NOMO-1 (cell line): Measurements from ENCODE around the gene NDRG2.
"Not testable (repeated sequence)": the region's sequence is repeated elsewhere in the genome, so short reads cannot be mapped to it uniquely, and the experiment has no call there.

Experiments
- DNase-seq, 2 experiments: peaks; one replicate each; lab custom pipeline; 2025; ENCODE audit not compliant: unreplicated experiment in 2 of 2; lab: John Stamatoyannopoulos, UW

The NDRG2 gene

DNA sequence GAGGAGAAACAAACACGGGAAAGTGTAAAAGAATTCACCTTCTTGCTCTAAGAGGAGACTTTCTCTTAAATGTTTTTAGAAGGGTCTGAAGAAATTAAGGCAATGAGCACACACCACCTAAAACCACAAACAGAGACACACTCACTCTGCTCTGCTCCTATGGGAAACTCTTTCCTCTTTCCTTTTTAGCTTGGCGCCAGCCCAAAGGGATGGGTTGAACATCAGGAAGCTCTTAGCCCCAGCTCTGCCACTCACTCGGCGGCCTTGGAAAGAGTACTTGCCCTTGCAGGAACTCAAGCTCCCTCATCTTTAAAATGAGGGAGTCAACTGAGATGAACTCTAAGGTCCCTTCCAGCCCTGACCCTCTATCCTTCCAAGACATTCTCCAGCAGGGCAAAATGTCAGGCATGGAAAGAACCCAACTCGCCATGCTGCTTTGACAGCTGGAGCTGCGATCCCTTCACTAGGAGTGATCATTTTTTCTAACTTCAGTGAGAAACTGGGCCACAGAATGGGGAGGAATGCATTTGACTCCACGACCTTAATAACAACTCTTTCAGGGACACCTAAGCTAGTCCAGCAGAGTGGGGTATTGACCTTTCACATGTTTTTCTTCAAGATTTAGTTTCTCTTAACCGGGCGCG, 31.8 kb upstream of the NDRG2 start:
- no peak for DNase-seq

DNA sequence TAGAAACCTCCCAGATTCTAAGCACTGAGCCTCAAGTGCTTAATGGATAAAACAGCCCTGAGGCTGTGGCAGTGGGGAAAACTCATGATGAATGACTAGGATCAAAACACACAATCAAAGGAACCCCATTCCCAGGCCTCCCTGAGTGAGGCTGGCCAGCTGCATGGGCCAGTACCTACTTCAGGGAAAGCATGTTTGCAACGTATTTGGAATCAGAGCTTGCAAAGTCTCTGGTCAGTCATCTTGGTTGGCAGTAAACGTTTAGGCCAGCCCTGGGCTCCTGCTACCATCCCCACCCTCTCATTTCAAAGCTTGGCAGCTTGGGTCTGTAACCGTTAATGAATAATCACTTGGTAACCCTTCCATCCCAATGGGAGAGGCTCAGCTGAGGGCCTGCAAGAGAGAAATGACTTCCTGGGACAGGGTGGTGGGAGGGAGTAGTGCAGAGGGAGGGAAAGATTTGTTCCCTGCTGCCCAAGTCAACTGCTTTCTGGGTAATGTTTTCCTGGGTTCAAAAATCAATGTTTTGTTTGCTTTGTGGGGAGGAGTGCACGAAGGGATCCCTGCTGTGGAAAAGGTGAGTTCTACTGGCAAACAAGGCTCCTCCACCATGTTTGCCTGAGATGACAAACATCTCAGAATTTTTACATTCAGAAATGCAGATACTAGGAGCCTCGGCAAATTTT, 30.7 kb upstream of the NDRG2 start:
- no peak for DNase-seq

DNA sequence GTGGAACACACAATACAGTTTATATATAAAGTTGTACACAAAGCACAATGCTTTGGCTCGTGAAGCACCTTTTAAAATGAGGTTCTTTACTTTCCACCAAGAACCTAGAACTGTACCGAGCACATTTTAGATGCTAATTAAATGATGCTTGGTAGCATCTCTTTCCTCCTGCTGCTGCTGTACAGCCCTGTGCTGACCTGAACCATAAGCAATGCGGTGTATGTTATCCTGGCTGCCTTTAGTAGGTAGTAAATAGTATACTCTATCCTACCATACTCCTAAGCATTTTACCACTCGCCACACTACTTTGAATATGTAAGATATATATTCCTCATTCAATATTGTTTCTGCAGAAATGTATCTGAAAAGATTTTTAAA, 29.9 kb upstream of the NDRG2 start:
- DNase-seq = no peak

DNA sequence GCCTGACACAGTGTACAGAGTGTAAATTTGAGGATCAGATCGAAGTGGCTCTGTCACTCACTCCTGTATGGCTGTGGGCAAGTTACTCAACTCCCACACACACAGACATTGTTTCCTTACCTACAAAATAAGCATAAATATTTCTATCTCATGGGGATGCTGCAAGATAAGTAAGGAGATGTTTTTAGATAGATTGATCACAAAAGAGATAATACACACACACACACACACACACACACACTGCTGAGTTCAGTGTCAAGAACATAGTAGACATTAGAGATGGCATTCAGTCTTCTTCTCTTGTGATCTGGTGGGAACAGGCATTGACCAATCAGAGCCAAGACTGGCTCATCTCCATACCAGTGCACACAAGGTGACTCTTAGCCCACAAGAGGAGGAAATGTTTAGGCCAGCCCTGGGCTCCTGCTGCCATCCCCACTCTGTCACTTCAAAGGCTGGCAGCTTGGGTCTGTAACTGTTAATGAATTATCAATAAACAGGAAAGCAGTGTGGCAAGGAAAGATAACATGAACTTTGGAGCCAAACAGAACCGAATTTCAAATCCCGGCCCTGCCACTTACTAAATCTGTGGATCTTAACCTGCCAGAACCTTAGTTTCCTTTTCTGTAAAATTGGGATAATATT, 29.4 kb upstream of the NDRG2 start:
- no peak for DNase-seq

DNA sequence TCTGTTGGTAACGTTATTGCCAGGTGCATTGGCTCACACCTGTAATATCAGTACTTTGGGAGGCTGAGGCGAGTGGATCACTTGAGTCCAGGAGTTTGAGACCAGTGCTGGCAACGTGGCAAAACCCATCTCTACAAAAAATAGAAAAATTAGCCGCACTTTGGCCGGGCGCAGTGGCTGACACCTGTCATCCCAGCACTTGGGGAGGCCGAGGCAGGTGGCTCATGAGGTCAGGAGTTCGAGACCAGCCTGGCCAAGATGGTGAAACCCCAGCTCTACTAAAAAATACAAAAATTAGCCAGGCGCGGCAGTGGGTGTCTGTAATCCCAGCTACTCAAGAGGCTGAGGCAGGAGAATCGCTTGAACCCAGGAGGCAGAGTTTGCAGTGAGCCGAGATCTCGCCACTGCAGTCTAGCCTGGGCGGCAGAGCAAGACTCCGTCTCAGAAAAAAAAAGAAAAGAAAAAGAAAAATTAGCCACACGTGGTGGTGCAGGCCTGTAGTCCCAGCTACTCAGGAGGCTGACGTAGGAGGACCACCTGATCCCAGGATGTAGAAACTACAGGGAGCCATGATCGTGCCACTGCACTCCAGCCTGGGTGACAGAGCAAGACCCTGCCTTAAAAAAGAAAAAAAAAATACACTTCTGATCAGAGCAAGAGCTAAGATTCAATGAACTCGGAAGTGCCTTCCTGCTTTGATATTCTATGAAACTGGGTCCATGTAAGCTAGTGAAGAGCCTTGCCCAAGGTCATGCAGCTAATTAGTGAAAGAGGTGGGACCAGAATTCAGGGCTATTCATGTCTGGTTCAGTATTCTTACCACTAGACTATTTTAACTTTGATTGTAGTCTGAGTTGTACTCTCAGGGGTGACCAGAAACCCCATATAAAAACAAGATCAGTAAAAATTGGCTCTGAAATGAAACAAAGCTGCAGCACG, 28.6 kb upstream of the NDRG2 start:
- DNase-seq = no peak

DNA sequence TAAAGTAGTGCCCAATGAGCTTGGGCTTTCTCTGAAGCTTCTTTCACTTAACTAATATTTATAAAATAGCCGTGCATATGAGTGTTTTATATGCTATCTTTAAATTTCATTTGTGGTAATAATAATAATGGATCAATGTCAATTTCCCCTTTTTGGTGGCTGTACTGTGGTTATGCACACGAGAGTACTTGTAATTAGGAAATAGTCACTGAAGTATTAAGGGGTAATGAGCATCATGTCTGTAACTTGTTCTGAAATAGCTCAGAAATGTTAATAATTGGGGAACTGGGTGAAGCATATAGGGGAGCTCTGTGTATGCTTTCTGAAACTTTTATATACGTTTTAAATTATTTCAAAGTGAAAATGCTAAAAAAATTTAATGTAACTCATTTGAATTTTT, 25.7 kb upstream of the NDRG2 start:
- DNase-seq = peak in 1 of 2 experiments; percentile 4

DNA sequence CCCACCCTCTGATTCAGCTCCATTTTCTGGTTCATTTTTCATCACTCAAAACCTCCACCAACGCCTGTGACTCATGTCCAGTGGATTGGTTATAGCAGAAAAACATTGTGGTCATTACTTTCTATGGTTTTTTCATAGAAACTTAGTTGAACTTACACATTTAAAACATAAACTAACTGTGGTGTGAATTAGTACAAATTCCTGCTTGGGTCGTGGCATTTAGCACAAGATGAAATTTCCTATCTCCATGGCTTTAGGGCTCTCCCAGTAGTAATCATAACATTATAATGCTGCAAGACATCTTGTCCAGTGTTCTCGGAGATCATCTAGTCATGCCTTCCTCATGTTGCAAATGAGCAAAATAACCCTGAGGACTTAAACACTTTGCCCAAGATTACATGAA, 24.4 kb upstream of the NDRG2 start:
- no peak for DNase-seq

DNA sequence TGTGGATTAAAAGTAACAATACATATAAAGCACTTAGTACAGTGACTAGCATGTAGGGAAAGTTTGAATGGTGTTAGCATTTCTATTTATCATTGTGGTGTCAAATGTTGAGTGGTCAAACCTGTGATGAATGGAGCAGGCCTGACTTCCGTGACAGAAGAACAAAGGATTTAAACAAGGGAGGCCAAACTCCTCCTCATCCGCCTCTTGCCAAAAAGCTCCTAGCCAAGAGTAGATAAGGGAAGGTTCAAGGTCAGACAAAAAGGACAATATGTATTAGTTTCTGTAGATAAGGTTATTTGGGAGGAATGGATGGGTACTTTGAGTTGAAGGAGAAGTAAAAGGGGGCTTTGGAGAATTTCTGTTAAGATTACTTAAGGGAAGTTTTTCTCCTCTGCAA, 23.8 kb upstream of the NDRG2 start:
- no peak for DNase-seq

DNA sequence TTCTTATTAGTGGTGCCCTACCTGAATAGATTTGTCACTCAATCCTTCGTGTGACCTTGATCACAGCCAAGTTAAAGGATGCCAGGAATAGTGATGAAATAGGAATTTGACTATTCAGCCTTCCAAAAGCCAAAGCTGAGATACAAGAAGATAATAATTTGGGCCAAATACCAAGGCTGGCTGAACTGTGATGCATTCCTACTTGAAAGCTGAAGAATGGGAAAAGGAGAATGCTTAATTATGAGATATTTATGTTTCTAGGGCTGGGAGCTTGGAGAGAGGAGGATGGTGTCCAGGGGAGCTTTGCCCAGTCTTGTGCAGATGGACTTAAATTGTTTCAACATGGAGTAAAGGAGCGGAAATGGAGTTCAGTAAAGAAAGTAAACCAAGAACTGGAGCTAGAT, 22.5 kb upstream of the NDRG2 start:
- DNase-seq = no peak

DNA sequence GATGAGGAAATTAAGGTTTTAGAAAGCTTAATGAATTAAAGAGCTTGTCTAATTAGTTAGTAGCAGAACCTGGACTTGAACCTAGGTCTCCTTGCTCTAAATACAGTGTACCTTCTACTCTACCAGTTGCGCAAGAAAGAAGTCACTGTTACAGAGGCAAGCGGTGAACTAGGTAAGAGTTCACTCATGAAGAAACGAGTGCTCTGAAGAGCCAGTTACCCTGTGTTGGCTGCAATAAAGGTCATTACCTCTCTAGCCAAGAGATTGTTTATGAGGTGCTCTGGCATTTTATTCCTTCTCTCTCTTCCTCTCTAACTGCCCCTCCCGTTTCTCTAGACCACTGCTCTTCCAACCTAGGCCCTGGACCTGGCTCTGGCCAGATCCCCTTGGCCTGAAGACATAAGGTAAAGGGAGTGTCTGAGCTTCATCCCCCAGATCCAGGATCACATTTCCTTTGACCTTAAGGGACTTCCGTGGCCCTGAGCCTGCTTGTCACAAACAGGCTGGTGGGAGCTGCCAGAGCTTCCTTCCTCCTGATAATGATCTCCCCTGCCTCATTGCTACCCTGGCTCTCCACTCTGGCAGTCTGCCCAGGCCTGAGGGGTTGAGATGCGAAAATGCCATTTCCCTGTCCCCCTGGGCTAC, 19.2 kb upstream of the NDRG2 start:
- DNase-seq = no peak

DNA sequence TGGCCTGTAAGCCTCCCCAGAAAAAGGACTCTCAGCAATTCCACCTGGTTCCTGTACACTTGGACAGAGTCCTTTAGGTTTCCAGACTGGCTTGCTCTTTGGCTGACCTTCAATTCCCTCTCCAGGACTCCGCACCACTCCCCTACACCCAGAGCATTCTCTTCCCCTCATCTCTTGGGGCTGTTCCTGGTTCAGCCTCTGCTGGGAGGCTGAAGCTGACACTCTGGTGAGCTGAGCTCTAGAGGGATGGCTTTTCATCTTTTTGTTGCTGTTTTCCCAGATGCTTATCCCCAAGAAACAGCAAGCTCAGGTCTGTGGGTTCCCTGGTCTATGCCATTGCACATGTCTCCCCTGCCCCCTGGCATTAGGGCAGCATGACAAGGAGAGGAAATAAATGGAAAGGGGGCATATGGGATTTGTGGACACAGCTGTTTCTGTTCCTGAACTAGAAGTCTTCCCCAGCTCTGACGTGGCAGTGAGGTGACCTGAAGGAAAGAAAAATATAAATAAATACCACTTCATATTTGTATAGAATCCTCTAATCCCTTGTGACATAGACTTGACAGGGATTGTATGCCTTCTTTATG, 18.6 kb upstream of the NDRG2 start:
- DNase-seq = no peak

DNA sequence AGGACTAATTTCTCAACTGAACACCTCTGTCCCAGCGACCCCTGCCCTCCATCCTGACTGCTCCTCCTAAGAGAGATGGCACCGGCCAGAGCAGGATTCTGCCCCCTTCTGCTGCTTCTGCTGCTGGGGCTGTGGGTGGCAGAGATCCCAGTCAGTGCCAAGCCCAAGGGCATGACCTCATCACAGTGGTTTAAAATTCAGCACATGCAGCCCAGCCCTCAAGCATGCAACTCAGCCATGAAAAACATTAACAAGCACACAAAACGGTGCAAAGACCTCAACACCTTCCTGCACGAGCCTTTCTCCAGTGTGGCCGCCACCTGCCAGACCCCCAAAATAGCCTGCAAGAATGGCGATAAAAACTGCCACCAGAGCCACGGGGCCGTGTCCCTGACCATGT, 18.1 kb upstream of the NDRG2 start:
- no peak for DNase-seq

DNA sequence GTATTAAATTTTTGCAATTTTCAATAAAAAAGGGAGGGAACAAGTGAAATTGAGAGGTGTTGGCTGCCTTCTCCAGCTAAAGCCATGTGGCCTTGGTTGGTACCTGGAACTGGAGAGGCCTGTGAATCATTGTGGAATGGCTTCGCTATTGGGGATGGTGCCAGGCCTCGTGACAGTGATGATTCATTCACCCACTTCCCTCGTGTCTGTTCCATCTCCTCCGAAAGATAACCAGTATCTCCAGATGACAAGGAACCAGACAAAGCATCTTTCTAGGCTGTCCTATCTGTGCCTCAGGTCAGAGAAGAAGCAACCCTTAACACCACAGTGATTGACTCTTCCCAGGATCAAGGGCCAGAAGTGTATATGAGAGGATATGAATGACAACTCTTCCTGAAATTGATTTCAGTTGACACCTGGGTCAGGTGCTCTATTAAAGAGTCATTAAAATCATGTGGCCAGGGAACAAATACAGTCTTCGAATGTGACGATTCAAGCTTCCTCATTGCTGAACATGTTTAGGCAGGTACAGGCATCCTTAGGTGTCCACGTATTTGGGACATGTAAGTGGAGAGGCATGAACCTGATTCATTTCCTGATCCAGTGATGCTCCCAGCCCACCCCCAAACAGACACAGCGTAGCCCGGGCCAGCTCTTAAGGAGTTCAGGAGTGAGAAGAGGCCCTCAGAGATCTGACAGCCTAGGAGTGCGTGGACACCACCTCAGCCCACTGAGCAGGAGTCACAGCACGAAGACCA, 17.0 kb upstream of the NDRG2 start, which contains the start of gene RNASE7:
Gene RNASE7 (plus strand): TSS at position 687 of the 758 bp plus-strand sequence. CDS start 631 bp downstream, outside the sequence.
- no peak for DNase-seq

DNA sequence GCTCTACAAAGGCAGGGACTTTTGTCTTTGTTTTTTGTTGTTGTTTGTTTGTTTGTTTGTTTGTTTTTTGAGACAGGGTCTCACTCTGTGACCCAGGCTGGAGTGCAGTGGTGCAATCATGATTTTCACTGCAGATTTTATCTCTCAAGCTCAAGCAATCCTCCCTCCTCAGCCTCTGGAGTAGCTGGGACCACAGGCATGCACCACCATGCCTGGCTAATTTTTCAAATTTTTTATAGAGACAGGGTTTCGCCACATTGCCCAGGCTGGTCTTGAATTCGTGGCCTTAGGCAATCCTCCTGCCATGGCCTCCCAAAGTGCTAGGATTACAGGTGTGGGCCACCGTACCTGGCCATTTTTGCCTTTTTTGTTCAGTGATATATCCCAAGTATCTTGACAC, 16.1 kb upstream of the NDRG2 start:
- DNase-seq = not testable (repeated sequence)

DNA sequence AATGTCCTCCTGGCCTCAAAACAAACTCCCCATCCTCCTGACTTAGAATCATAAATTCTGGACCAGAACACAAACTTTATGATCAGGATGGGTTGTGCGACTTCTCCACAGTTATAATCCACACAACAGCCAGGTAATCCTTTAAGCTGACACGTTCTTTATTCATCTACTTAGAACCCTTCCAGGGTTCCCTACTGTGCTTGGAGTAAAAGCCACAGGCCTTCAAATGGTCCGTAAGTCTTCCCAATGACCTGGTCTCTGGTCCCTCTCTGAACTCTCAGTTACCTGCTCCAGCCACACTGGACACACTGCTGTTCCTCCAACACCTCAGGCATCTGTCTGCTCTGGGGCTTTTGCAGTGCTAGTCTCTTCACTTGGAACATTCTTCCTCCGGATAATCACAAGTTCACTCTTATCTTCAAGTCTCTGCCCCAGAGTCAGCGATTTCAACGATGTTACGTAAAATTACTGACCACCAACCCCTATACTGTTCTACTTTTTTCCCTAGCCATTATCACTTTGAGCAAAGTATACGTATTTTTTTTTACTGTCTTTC, 15.6 kb upstream of the NDRG2 start:
- DNase-seq = no peak

DNA sequence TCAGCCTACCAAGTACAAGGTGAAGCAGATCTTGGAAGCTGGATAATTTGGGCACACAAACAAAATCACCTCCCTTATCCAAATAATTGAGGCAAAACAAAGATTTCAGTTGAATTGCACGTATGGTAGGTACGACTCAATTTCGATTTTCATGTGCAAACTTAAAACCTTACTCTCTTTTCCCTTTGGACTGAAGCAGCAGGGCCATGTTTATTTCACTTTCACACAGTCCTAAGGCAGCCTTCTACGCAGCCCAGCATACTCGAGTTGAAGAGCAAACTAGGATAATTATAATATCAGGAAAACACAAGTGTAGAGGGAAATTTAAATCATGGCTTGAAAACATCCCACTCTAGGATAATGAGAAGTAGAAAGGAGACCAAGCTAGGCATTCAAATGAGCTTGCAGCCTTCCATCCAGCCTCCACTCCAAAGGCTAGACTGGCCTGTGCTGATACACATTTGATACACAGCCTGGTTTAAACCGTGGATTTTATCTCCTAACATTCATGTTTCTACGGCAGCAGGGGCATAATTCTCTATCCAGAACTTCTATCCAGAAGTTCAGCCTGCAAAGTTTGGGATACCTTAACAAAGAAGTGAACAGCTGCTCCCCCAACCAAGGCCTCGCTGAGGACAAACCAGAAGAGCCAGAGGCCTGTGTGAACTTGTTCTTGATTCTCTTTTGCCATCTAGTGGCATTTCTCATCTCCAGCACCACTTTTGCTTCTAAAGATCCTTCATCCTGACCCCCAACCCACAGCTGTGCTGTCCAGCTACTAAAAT, 14.9 kb upstream of the NDRG2 start:
- peak; percentile 34 to 58 for DNase-seq

DNA sequence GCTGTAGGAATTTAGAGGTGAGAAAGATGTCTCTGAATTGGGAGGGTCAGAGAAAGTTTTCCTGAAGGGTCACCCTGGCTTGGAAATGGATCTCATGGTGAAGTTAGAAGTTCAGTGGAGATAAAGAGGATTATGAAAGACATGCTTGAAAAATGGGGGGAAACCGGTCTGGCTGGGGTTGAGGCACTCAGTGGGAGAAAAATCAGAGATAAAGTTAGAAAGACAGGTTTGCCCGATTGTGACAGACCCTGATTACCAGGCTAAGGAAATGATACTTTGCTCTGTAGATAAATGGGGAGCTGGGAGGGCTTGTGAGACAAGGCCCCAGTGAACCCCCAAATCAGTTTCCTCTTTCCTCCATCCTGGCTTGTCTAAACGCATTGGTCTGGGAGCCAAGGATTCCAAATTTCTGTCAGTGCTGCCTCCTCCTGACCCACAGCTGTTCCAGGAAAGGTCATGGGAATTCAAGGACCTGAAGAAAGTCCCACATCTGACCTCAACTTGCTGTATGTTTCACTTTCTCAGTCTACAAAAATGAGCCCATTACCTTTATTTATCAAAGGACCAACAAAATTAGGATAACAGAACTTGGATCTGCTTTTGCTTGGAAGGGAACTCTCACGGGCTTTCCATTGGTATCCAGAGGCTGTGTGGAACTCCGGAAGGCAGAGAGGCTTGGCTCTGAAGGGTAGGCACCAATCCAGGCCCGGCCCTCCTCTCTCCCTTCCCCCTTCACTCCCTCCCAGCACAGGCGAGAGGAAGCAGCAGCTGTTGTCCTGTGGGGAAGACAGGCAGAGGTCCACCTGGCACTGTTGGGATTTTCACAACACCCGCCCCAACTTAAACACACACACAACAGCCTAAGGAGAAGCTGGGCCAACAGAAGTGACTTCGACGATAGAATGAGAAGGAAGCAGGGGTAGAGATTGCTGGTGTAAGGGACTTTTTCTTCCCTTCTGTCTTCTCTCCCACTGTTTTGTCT, 13.9 kb upstream of the NDRG2 start:
- DNase-seq = no peak
